ENCODE measurements around the gene DEFB118.
"Not testable (repeated sequence)": the region's sequence is repeated elsewhere in the genome, so short reads cannot be mapped to it uniquely, and the experiment has no call there.

The DEFB118 gene, protein sequence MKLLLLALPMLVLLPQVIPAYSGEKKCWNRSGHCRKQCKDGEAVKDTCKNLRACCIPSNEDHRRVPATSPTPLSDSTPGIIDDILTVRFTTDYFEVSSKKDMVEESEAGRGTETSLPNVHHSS

GRCh38 chr20:31368301-31368700 is at the start of gene DEFB118:
Gene DEFB118 (plus strand): TSS chr20:31368601. CDS start chr20:31368651, 50 bp downstream.
- no peak within 1 kb of the TSS for H3K4me3 ChIP-seq
- H3K9me3 ChIP-seq: no peaks in the 10 kb centered on the region
- DNase-seq (ENCODE audit: low spot score in 2 of 2): no peak
- no peaks in the 10 kb centered on the region for H3K4me1 ChIP-seq
- no peaks in the 10 kb centered on the region for H3K27me3 ChIP-seq (ENCODE audit: low read depth)
- in situ Hi-C loops (cut with MboI; ENCODE audit: low sequenced_read_pairs): no loop called here
- H3K36me3 ChIP-seq (replicated peaks): no peaks in the 10 kb centered on the region

GRCh38 chr20:31322504-31322903 is 45.9 kb upstream of the DEFB118 start:
- in situ Hi-C loops (cut with MboI; ENCODE audit: low sequenced_read_pairs): no loop called here
- Histone ChIP-seq H3K36me3 (replicated peaks) (no peaks in the 10 kb centered on the region), H3K9me3 (no peaks in the 10 kb centered on the region), H3K4me3 (no peak overlapping the region), H3K4me1 (no peaks in the 10 kb centered on the region), H3K27me3 (ENCODE audit: low read depth) (no peaks in the 10 kb centered on the region)
- DNase-seq (ENCODE audit: low spot score in 2 of 2): no peak

GRCh38 chr20:31330893-31331292 is 37.5 kb upstream of the DEFB118 start:
- Histone ChIP-seq H3K4me1 (no peaks in the 10 kb centered on the region), H3K4me3 (no peak overlapping the region), H3K27me3 (ENCODE audit: low read depth) (no peaks in the 10 kb centered on the region), H3K9me3 (no peaks in the 10 kb centered on the region), H3K36me3 (replicated peaks) (no peaks in the 10 kb centered on the region)
- DNase-seq (ENCODE audit: low spot score in 2 of 2): no peak
- in situ Hi-C loops (cut with MboI; ENCODE audit: low sequenced_read_pairs): no loop called here

DNA sequence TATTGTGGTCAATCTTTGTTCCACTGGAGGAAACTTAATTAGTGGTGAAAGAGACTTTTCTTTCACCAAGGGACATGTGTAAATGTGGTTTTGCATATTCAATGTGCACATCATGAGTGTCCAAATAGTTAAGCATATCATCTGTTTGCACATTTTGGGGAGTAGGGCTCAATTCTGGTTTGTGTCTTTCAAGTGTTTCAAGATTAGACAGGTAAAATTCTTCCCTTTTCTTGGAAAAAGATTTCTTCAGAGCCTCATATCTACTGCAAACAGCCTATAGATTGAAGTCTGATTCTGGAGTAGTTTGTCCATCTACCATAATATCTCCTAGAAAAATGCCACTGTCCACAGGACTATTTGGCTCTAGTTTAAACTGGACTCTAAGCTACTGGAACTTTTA is 26.9 kb upstream of the DEFB118 start:
- Histone ChIP-seq H3K9me3 (no peaks in the 10 kb centered on the region), H3K4me3 (no peak overlapping the region)

DNA sequence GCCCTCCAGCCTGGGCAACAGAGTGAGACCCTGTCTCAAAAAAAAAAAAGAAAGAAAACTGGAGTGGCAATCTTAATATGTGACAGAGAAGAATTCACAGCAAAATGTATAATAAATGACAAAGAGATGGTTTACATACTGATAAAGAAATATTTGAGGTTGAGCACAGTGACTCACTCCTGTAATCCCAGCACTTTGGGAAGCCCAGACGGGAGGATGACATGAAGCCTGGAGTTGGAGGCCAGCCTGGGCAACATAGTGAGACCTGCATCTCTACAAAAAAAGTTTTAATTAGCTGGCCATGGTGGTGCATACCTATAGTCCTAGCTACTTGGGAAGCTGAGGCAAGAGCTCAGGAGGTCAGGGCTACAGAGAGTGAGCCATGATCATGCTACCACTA is 12.4 kb upstream of the DEFB118 start:
- no peak for DNase-seq (ENCODE audit: low spot score in 2 of 2)
- H3K9me3 ChIP-seq: no peaks in the 10 kb centered on the region
- H3K4me1 ChIP-seq: no peaks in the 10 kb centered on the region
- H3K36me3 ChIP-seq (replicated peaks): no peaks in the 10 kb centered on the region
- in situ Hi-C loops (cut with MboI; ENCODE audit: low sequenced_read_pairs): no loop called here
- peaks cover 6% of the 10 kb centered on the region for H3K27me3 ChIP-seq (ENCODE audit: low read depth)
- no peak overlapping the region for H3K4me3 ChIP-seq

More for the DNA sequence above, 26.9 kb upstream of the DEFB118 start:
- Histone ChIP-seq H3K36me3 (replicated peaks) (no peaks in the 10 kb centered on the region), H3K4me1 (no peaks in the 10 kb centered on the region), H3K27me3 (ENCODE audit: low read depth) (no peaks in the 10 kb centered on the region)
- in situ Hi-C loops (cut with MboI; ENCODE audit: low sequenced_read_pairs): no loop called here
- DNase-seq (ENCODE audit: low spot score in 2 of 2): no peak

GRCh38 chr20:31363295-31363694 is 5.1 kb upstream of the DEFB118 start:
- H3K27me3 ChIP-seq (ENCODE audit: low read depth): peaks cover 4% of the 10 kb centered on the region; the same call in 1 of the 2 replicates

DNA sequence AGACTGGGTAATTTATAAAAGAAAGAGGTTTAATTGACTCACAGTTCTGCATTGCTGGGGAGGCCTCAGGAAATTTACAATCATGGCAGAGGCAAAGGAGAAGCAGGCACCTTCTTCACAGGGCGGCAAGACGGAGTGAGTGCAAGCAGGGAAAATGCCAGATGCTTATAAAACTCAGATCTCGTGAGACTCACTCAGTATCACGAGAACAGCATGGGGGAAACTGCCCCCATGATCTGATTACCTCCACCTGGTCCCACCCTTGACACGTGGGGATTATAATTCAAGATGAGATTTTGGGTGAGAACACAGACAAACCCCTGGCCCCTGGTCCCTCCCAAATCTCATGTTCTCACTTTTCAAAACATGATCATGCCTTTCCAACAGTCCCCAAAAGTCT is 4.1 kb upstream of the DEFB118 start:
- H3K4me3 ChIP-seq; H3K27me3 ChIP-seq (ENCODE audit: low read depth); H3K9me3 ChIP-seq; in situ Hi-C loops (cut with MboI; ENCODE audit: low sequenced_read_pairs); DNase-seq (ENCODE audit: low spot score in 2 of 2); H3K4me1 ChIP-seq; H3K36me3 ChIP-seq (replicated peaks): not testable (repeated sequence)

More at GRCh38 chr20:31363295-31363694, 5.1 kb upstream of the DEFB118 start:
- Histone ChIP-seq H3K4me3 (no peak overlapping the region), H3K4me1 (no peaks in the 10 kb centered on the region), H3K36me3 (replicated peaks) (no peaks in the 10 kb centered on the region), H3K9me3 (no peaks in the 10 kb centered on the region)
- in situ Hi-C loops (cut with MboI; ENCODE audit: low sequenced_read_pairs): no loop called here
- no peak for DNase-seq (ENCODE audit: low spot score in 2 of 2)

- Histone ChIP-seq H3K36me3 (replicated peaks) (no peaks in the 10 kb centered on the region), H3K27me3 (ENCODE audit: low read depth) (peaks cover 3% of the 10 kb centered on the region; the same call in 1 of the 2 replicates), H3K4me1 (no peaks in the 10 kb centered on the region), H3K9me3 (no peaks in the 10 kb centered on the region), H3K4me3 (no peak overlapping the region)
- no peak for DNase-seq (ENCODE audit: low spot score in 2 of 2)
- in situ Hi-C loops (cut with MboI; ENCODE audit: low sequenced_read_pairs): no loop called here
Observed at GRCh38 chr20:31374346-31374745, 5.9 kb downstream of the DEFB118 start.

DNA sequence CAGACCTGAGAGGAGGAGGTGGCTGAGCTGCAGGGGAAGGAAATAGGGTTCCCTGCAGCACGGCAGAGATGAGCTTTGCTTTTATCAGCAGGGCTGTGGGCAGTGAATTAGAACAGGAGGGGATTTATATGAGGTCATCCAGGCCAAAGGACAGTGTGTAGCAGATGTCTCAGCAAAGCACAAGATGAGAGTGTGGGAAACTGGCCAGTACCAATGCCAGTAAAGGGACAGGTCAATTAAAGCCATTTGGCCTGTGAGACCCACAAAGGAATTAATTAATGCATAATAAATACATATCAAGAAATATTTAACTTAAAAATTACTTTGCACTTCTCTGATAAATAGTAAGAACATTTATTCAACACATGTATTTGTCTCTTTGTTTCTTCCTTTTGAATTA is 22.1 kb downstream of the DEFB118 start, which contains the start of gene DEFB119:
Gene DEFB119, minus strand, starts transcription at position 101 of the 400 bp plus-strand sequence. CDS start 107 bp downstream, outside the sequence.
- DNase-seq (ENCODE audit: low spot score in 2 of 2): no peak
- H3K4me1 ChIP-seq: no peaks in the 10 kb centered on the region
- no peaks in the 10 kb centered on the region for H3K36me3 ChIP-seq (replicated peaks)
- no peaks in the 10 kb centered on the region for H3K27me3 ChIP-seq (ENCODE audit: low read depth)
- no peaks in the 10 kb centered on the region for H3K9me3 ChIP-seq
- H3K4me3 ChIP-seq: no peak within 1 kb of the TSS
- in situ Hi-C loops (cut with MboI; ENCODE audit: low sequenced_read_pairs): no loop called here

DNA sequence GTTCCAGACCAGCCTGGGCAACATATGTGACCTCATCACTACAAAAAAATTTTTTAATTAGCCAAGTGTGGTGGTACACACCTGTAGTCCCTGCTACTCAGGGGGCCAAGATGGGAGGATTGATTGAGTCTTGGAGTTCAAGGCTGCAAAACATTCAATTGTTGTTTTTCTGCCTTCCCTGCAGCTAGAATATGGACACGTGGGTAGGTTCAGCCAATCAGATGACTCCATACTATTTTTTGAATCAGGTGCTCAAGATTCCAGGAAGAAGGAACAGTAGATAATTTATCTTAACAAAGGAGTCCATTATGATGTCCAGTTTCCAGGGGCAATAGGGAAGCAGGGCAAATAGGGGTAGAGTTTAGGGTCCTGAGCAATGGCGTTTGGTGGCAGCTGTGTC is 24.4 kb downstream of the DEFB118 start:
- no peak for DNase-seq (ENCODE audit: low spot score in 2 of 2)
- no peaks in the 10 kb centered on the region for H3K27me3 ChIP-seq (ENCODE audit: low read depth)
- in situ Hi-C loops (cut with MboI; ENCODE audit: low sequenced_read_pairs): no loop called here
- no peak overlapping the region for H3K4me3 ChIP-seq
- H3K9me3 ChIP-seq: no peaks in the 10 kb centered on the region
- H3K36me3 ChIP-seq (replicated peaks): no peaks in the 10 kb centered on the region
- no peaks in the 10 kb centered on the region for H3K4me1 ChIP-seq

GRCh38 chr20:31394900-31395299 is 26.5 kb downstream of the DEFB118 start:
- no peak for DNase-seq (ENCODE audit: low spot score in 2 of 2)
- no peaks in the 10 kb centered on the region for H3K36me3 ChIP-seq (replicated peaks)
- H3K9me3 ChIP-seq: no peaks in the 10 kb centered on the region
- no peaks in the 10 kb centered on the region for H3K4me1 ChIP-seq
- in situ Hi-C loops (cut with MboI; ENCODE audit: low sequenced_read_pairs): no loop called here
- no peaks in the 10 kb centered on the region for H3K27me3 ChIP-seq (ENCODE audit: low read depth)
- no peak overlapping the region for H3K4me3 ChIP-seq

GRCh38 chr20:31403886-31404285 is 35.5 kb downstream of the DEFB118 start:
- no peaks in the 10 kb centered on the region for H3K36me3 ChIP-seq (replicated peaks)
- DNase-seq (ENCODE audit: low spot score in 2 of 2): no peak
- in situ Hi-C loops (cut with MboI; ENCODE audit: low sequenced_read_pairs): no loop called here
- no peaks in the 10 kb centered on the region for H3K9me3 ChIP-seq
- H3K4me1 ChIP-seq: no peaks in the 10 kb centered on the region
- H3K27me3 ChIP-seq (ENCODE audit: low read depth): no peaks in the 10 kb centered on the region
- H3K4me3 ChIP-seq: no peak overlapping the region

DNA sequence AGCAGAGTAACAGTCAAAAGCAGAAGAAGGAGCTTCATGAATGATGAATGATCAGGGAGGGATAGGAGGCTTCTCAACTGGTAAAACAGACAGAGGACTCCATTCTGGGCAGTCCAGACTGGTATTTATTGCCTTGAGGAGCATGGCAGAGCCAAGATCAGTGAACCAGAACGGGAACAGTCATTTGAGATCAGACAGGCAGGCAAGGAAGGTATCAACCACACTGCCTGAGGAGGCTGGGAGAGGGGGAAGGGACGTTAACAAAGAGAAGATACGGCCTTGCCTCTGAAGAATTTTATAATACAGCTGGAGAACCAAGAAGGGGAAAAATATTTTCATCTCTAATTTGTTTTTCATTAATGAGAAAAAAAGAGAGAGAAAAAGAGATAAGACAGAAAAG is 37.7 kb downstream of the DEFB118 start, which contains the start of gene DEFB121:
Gene DEFB121, minus strand, starts transcription at position 101 of the 400 bp plus-strand sequence. Its CDS starts 63 bp downstream, at position 38.
- H3K36me3 ChIP-seq (replicated peaks): no peaks in the 10 kb centered on the region
- no peaks in the 10 kb centered on the region for H3K4me1 ChIP-seq
- DNase-seq (ENCODE audit: low spot score in 2 of 2): no peak
- H3K9me3 ChIP-seq: no peaks in the 10 kb centered on the region; the same call in 1 of the 2 replicates
- no peak within 1 kb of the TSS for H3K4me3 ChIP-seq
- H3K27me3 ChIP-seq (ENCODE audit: low read depth): 0 out of 2 replicates have a peak, but pooled peaks cover 2% of the 10 kb centered on the region
- in situ Hi-C loops (cut with MboI; ENCODE audit: low sequenced_read_pairs): no loop called here

- H3K27me3 ChIP-seq (ENCODE audit: low read depth): peaks cover 9% of the 10 kb centered on the region; the same call in 1 of the 2 replicates
- H3K4me3 ChIP-seq: no peak overlapping the region
- no peaks in the 10 kb centered on the region; the same call in 1 of the 2 replicates for H3K9me3 ChIP-seq
- H3K4me1 ChIP-seq: no peaks in the 10 kb centered on the region
- H3K36me3 ChIP-seq (replicated peaks): no peaks in the 10 kb centered on the region
- no peak for DNase-seq (ENCODE audit: low spot score in 2 of 2)
- in situ Hi-C loops (cut with MboI; ENCODE audit: low sequenced_read_pairs): no loop called here
Observed at GRCh38 chr20:31410011-31410410, 41.6 kb downstream of the DEFB118 start.

GRCh38 chr20:31414381-31414780 is 46.0 kb downstream of the DEFB118 start:
- in situ Hi-C loops (cut with MboI; ENCODE audit: low sequenced_read_pairs): no loop called here
- no peak overlapping the region for H3K4me3 ChIP-seq
- no peaks in the 10 kb centered on the region; the same call in 1 of the 2 replicates for H3K9me3 ChIP-seq
- no peaks in the 10 kb centered on the region for H3K36me3 ChIP-seq (replicated peaks)
- DNase-seq (ENCODE audit: low spot score in 2 of 2): no peak
- no peaks in the 10 kb centered on the region for H3K4me1 ChIP-seq
- H3K27me3 ChIP-seq (ENCODE audit: low read depth): peaks cover 9% of the 10 kb centered on the region; the same call in 1 of the 2 replicates
